SHP77 treated with DMSO at 0.1 percent for 48 hours (cell line): ENCODE measurements around the gene SDK1.

ENCODE experiments used
- DNase-seq: peaks from one replicate; lab custom pipeline; 2025; lab: John Stamatoyannopoulos, UW

The SDK1 gene

GRCh38 chr7:3415861-3416312 is 114.8 kb downstream of the SDK1 start:
- no peak for DNase-seq

GRCh38 chr7:3416453-3416852 is 115.4 kb downstream of the SDK1 start:
- DNase-seq, result no peak

GRCh38 chr7:3425087-3425486 is 124.0 kb downstream of the SDK1 start:
- no peak for DNase-seq

- DNase-seq, result no peak
Observed at GRCh38 chr7:3426064-3426463, 125.0 kb downstream of the SDK1 start.

GRCh38 chr7:3427957-3428356 is 126.9 kb downstream of the SDK1 start:
- no peak for DNase-seq

- DNase-seq, result no peak
Observed at GRCh38 chr7:3429981-3430380, 128.9 kb downstream of the SDK1 start.

GRCh38 chr7:3430588-3430987 is 129.5 kb downstream of the SDK1 start:
- no peak for DNase-seq

- DNase-seq, result no peak
Observed at GRCh38 chr7:3431306-3431705, 130.3 kb downstream of the SDK1 start.

- no peak for DNase-seq
Observed at GRCh38 chr7:3432911-3433310, 131.9 kb downstream of the SDK1 start.

GRCh38 chr7:3434611-3435010 is 133.6 kb downstream of the SDK1 start:
- no peak for DNase-seq

GRCh38 chr7:3436112-3436511 is 135.1 kb downstream of the SDK1 start:
- no peak for DNase-seq

GRCh38 chr7:3436746-3437145 is 135.7 kb downstream of the SDK1 start:
- DNase-seq, result no peak

- no peak for DNase-seq
Observed at GRCh38 chr7:3437467-3437866, 136.4 kb downstream of the SDK1 start.

- DNase-seq, result no peak
Observed at GRCh38 chr7:3438352-3438751, 137.3 kb downstream of the SDK1 start.

GRCh38 chr7:3439333-3440030 is 138.4 kb downstream of the SDK1 start:
- DNase-seq, result no peak

- no peak for DNase-seq
Observed at GRCh38 chr7:3440509-3440908, 139.5 kb downstream of the SDK1 start.

- DNase-seq, result no peak
Observed at GRCh38 chr7:3443716-3444115, 142.7 kb downstream of the SDK1 start.

- DNase-seq, result no peak
Observed at GRCh38 chr7:3446786-3447185, 145.7 kb downstream of the SDK1 start.

GRCh38 chr7:3451701-3452100 is 150.6 kb downstream of the SDK1 start:
- no peak for DNase-seq

GRCh38 chr7:3453398-3453797 is 152.3 kb downstream of the SDK1 start:
- DNase-seq, result no peak

GRCh38 chr7:3455806-3456595 is 154.9 kb downstream of the SDK1 start:
- DNase-seq, result no peak

GRCh38 chr7:3459111-3459510 is 158.1 kb downstream of the SDK1 start:
- no peak for DNase-seq

- no peak for DNase-seq
Observed at GRCh38 chr7:3461923-3462322, 160.9 kb downstream of the SDK1 start.

GRCh38 chr7:3463696-3464095 is 162.6 kb downstream of the SDK1 start:
- DNase-seq, result no peak
